ENCODE data around the gene KCND1.

Gene KCND1

DNA sequence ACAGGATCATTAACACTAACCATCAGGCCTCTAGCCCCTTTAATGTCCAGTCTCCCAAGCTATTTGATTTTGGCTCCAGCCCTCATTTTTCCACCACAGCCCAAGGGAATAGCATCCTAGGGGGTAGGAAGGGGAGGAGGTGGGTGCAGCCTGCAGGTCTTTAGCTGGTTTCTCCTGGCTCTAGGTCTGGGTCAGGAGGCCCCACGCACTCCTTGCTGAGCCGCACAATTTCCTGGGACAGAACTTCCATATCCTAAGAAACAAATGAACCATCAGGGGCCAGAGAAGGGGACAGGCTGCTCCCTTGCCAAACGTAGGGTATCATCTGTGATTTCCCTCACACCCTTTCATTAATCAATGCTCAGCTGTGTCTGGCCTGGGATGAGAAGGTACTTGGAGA lies 2.4 kb upstream of the KCND1 start:
- DNase-seq = no peak

DNA sequence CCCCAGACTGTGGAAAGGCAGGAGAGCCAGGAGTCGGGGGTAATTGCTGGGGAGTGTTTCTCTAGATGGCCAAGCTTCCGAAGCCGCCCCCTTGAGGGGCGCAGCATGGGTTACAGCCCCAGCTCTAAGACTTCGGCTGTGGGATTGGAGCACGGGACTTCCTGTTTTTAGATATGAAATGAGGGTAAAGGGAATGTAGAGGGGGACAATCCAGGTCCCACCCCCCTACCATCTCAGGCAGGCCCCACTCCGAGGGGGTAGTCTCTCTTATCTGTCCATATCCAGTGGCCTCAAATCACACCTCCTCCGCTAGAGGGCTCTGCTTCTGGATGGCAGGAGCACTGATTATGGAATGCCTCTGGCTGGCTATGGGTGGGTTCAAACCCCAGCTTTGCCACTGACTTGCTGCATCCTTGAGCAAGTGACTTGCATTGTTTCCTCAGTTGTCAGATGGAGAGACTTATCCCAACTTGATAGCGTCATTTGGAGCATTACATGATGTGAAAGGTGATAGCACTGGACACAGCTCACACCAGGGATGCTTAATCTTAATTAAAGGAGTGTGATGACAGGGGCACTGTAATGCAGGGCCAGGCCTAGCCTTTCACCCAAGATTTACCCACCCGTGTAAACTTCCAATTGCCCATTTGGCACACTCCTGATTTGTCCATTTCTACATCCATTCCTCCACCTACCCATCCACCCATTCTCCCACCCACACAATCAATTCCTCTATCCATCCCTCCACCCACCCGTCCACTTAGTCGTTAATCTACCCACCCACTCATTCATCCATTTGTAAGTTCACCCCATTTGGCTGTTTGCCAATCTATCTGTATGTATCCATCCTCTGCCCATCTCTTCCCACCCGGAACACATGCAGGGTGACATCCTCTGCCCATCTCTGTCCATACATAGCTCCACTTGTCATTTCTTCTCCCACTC lies 848 bp upstream of the KCND1 start:
- peak; percentile 32 for DNase-seq

- no peak for DNase-seq
These were observed 2.2 kb downstream of the KCND1 start for GRCh38 chrX:48969471-48969870.

DNA sequence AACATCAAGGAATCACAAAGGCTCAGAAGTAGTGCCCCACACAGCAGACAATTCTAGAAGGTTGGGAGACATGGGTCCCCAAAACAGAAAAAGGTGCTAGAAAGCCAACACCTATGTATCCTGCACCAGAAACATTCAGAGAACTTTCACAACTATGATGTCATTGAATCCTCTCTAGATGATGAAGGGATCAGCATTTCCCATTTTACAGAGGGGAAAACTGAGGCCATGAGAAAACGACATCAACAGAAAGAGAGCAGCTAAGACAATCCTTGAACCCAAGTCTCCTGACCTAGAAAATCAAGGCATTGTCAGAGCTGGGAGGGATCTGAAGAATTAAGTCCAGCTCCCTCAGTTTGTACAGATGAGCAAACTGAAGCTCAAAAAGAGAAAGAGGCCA lies 3.3 kb downstream of the KCND1 start:
- no peak for DNase-seq

GRCh38 chrX:48966796-48967579 lies 4.7 kb downstream of the KCND1 start:
- no peak for DNase-seq

GRCh38 chrX:48965959-48966358 lies 5.7 kb downstream of the KCND1 start:
- DNase-seq = no peak

GRCh38 chrX:48961585-48962091 lies 10.0 kb downstream of the KCND1 start:
- no peak for DNase-seq

DNA sequence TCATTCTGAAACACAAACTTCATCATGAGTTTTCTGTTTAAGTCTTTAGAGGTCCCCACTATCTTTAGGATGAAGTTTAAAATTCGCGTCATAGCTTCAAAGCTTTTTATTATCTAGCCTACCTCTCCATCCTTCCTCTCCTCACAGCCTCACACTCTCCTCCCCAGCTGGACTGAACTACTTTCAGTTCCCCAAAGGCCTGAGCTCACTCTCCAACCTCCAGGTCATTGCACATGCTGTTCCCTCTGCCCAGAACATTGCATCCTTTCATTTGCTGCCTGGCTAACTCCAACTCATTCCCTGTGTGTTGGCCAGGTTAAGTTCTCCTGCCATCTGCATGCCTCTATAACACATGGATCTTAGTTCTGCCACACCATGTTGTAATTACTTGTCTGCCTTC lies 11.4 kb downstream of the KCND1 start:
- DNase-seq = no peak

DNA sequence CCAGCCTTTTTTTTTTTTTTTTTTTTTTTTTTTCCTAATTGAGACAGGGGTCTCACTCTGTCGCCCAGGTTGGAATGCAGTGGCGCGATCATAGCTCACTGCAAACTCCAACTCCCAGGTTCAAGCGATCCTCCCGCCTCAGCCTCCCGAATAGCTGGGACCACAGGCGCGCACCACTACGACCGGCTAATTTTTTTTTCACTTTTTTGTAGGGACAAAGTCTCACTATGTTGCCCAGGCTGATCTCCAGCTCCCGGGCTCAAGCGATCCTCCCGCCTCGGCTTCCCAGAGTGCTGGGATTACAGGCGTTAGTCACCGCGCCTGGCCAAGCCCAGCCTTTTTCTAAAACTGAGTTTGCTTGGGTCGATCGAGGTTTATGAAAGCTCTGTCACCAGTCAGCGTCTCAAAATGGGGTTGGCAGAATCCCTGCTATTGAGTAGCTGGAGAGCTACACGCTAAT lies 13.0 kb downstream of the KCND1 start:
- peak; percentile 57 for DNase-seq

DNA sequence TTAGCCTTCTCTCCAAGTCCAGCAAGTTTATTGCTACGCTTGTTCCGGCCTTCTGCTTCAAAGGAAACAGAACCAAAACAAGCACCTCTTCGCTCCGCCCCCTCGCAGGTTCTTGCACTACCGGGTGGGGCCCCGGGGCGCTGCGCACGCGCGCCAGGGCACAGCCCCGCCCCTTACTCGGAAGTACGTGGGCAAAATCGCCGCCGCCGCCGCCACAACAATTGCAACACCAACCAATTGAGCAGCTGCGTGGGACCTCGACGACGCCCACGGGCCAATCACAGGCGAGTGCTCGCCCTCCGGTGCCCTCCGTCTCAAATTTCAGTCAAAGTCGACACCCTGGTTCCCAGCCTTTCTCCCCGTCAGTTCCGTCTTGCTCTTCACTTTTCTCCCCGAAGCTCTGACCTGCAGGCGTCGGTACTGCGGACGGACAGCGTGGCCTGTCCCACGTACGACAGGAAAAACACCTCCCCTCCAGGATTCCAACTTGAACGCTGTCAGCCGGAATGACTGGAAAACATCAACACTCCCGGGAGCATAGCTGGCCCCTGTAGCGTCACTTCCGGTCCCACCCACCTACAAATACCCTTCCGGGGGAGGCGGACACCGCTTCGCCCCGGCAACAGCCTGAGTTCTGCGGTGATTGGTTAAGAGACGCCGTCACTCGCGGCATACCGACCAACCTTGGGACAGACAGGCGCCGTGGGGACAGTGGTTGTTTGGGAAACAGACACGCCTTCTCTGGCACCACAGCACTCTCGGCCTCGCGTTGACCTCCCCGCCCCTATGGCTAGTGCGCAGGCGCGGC lies 13.6 kb downstream of the KCND1 start:
- DNase-seq = peak; percentile 98

DNA sequence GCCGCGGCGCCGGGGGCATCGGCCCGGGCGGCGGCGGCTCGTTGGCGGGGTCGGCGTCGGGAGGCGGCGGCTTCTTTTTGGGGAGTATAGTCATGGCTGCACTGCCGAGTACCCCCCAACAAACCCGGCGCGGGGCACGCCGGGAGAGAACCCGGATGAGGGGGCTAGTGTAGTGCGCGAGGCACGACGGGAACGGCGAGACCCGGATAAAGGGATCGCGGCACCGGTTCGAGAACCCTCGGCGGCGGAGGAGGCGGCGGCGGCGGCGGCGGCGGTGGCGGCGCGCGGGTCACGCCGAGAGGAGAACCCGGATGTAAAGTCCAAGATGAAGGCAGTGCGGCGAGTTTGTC lies 14.2 kb downstream of the KCND1 start, which contains the start of gene OTUD5:
Gene OTUD5 (minus strand): TSS at position 131 of the 350 bp plus-strand sequence. CDS start 37 bp downstream, at position 94.
- DNase-seq = no peak

DNA sequence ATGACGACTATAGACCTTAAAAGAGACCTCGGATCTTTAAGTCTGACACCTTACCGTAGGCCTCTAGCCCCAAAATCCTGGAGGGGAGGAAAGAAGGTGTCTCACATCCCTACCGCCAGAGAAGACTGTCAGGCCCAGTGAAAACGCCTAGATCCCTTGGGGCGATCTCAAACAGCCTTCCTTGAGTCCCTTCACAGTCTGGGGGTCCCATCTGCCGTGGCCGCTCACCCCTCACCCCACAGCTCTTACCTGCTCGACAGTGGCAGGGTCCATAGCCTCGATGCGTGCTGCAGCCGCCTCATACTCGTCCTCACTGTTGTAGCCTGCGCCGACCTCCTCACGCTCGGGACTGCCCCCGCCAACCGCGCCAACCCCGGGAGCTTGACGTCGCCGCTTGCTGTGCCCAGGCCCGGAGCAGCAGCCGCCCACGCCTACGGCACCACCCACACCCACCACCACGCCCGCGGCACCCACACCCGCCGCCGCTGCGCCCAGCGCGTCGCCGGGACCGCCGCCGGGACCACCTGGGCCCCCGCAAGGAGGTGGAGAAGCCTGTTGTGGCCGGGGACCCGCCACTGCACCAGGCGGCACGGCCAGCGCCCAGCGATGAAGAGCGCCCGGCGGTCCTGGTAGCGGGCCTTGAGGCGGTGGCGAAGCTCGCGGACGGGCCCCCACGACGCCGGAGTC lies 14.8 kb downstream of the KCND1 start:
- DNase-seq = peak; percentile 46

DNA sequence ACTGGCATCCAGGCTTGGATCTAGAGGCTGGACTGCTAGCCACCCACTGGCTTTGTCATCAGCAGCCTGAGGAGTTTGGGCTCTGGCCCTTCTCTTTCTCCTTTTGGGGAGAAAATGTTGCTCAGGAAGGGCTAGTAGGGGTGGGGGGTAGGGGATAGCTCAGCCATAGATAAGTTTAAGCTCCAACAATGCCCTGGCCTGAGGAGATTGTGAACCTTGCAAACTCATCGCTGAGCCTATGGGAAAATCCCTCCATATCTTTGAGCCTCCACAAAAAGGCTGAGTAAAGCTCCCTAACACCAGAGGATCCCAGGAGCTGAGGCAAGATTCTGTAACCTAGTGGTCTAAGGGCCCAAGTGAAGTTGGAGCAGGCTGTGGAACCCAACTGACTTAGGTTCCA lies 23.1 kb downstream of the KCND1 start:
- no peak for DNase-seq

DNA sequence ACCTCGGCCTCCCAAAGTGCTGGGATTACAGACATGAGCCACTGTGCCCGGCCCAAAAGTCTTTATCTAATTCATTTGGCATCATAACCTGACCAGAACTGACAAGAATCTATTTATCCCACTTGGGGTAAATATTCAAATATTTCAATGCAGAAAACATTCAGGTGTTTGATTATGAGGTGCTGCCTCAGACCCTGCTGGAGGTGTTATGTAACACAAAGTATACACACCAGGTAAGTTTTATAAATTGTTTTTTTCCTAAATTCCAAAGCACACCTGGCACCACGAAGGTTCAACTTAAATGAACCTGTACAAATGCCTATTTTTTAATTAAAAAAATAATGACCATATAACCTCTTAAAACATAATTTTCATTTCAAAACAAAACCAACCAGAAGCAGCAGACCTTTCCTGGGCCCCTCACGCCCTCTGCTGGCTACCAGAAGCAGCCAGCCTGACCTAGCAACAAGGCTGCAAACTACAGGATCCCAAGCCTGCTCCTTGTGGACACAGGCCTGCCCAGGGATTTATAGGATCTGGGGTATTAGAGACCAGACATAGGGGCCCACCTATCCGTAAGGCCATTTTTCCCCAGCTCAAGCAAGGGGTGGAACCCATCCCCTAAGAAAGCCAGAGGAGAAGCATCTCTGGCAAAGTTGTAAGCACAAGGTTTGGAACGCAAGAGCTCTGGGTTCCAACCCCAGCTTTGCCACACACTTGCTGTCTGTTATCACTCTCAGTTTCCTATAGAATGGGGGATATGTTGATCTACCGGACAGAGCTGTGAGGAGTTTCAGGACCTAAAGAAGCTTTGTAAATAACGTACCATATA lies 25.9 kb downstream of the KCND1 start:
- peak; percentile 51 for DNase-seq

DNA sequence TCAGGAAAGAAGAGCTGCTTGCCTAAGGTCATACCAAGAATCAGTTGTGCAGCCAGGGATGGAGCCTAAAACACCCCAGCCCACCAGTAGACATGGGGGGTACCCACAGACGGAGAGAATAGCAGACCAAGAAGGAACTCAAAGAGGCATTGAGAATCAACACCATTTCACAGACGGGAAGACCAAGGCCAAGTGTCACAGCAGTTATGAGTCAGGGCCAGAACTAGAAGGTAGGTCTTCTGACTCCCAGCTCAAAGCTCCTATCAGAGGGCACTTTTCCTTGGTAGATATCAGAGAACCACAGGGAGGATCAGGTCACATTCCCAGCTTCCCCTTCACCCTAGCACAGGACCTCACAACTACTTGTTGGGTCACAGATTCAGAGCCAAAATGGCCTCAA lies 28.7 kb downstream of the KCND1 start:
- DNase-seq = no peak

- no peak for DNase-seq
These were observed 31.2 kb downstream of the KCND1 start for GRCh38 chrX:48940404-48940955.

DNA sequence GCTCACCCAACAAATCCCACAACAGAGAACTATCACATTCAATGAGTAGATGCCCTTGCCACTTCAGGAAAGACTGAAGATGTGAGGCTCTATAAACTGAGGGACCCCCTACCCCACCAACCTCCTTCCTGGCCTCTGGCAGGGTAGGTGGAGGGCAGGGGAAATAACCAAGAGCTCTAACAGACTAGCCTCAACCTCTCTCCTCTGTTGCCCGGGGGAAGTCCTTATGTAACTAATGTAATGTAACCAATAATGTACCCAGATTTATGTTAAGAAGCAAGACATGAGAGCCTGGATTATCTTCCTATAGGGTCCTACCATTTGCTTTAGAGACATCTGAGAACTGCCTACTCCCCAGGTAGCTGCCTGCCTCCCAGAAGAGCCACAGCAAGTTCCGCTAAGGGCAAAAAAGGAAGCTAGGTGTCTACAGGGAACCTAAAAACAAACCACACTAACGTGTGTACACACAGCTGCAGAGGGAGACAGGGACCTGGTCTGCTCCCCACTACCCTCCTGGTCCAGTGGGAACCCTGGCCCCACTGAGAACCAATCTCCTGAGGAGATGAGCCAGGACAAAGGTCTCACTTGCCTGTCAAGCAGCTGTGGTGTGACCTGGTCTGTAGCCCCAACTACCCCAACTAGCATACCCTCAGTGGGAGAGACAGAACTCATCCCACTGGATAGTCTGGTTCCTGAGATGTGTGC lies 32.0 kb downstream of the KCND1 start:
- DNase-seq = no peak

DNA sequence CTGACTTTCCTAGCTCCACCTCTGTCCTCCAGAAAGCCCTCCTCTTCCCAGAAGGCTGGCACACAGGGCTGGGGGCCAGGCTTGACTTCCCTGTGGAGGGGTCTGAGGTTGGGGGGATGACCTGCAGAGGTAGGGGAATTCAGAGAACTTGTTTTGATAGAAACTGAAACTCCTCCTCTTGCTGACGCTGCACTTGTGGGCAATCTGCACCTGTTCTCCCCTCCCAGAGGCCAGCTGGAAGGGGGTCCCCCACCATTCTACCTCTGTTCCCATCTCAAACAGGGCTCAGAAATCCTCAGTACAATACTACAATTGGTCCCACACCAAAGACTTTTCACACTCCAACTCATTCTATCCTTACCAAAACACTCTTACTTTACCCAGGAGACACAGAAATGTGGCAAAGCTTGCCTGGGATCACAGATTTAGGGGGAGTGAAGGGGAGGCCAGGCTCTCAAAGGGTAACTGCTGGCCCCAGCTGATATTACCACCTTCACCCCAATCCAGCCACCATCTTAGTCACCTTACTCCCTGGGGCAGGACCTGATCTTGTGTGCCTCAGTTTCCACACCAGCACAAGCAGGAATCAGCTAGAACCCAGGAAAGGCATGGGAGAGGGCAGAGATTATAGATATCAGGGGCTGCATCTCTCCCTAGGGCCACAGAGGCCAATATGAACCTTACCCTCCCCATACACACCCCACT lies 32.8 kb downstream of the KCND1 start:
- DNase-seq = no peak
